GM23338 (cell line): Measurements from ENCODE around the gene OR1L6. TPM values are rescaled to one million over a fixed set of nuclear protein-coding genes. Genes with fewer than 3 reads are reported as not detected.

Experiments used
- EZH2phosphoT487 ChIP-seq: fragments of 200-600 bp; sonication (generic); IDR thresholded peaks from one replicate; pipeline ENCODE4 v1.8.1; 2018; ENCODE audit warnings: antibody characterized with exemption; ENCODE audit not compliant: unreplicated experiment
- NANOG ChIP-seq: IDR thresholded peaks from 2 replicates; pipeline ENCODE4 v1.6.1; 2016; ENCODE audit warnings: antibody characterized with exemption, borderline replicate concordance
- STAT1 ChIP-seq: IDR thresholded peaks from one replicate; pipeline ENCODE4 v1.6.1; 2016; ENCODE audit warnings: antibody characterized with exemption; ENCODE audit not compliant: unreplicated experiment
- ZNF462 ChIP-seq: fragments of 250-450 bp; sonication (Bioruptor Pico); IDR thresholded peaks from 2 replicates; pipeline ENCODE4 v1.5.0; 2020; ENCODE audit warnings: mild to moderate bottlenecking, moderate library complexity
- polyA plus RNA-seq: library from polyadenylated mRNA; unstranded; fragments of >200 nt; fragmentation: Nextera tagmentation; extraction: Ambion mirVana; gene quantifications from 2 replicates; pipeline ENCODE4 v1.2.1, GENCODE V29; 2016
- total RNA-seq: library from RNA; depleted of rRNA; stranded (reverse); fragments of >200 nt; shearing (Covaris generic); gene quantifications from 2 replicates; pipeline ENCODE4 v1.2.3, GENCODE V29; 2014
- TF ChIP-seq, protein P1 (sequence below): IDR thresholded peaks from one replicate; pipeline ENCODE4 v1.6.1; 2018; ENCODE audit warnings: antibody characterized with exemption; ENCODE audit not compliant: unreplicated experiment

Gene OR1L6
- total and polyA plus RNA-seq, 2 experiments from 2014 or later: not detected

- TF ChIP-seq ZNF462 (CRISPR knock-in tag): no peak
- no peak for TF ChIP-seq NANOG
- TF ChIP-seq, protein P1, sequence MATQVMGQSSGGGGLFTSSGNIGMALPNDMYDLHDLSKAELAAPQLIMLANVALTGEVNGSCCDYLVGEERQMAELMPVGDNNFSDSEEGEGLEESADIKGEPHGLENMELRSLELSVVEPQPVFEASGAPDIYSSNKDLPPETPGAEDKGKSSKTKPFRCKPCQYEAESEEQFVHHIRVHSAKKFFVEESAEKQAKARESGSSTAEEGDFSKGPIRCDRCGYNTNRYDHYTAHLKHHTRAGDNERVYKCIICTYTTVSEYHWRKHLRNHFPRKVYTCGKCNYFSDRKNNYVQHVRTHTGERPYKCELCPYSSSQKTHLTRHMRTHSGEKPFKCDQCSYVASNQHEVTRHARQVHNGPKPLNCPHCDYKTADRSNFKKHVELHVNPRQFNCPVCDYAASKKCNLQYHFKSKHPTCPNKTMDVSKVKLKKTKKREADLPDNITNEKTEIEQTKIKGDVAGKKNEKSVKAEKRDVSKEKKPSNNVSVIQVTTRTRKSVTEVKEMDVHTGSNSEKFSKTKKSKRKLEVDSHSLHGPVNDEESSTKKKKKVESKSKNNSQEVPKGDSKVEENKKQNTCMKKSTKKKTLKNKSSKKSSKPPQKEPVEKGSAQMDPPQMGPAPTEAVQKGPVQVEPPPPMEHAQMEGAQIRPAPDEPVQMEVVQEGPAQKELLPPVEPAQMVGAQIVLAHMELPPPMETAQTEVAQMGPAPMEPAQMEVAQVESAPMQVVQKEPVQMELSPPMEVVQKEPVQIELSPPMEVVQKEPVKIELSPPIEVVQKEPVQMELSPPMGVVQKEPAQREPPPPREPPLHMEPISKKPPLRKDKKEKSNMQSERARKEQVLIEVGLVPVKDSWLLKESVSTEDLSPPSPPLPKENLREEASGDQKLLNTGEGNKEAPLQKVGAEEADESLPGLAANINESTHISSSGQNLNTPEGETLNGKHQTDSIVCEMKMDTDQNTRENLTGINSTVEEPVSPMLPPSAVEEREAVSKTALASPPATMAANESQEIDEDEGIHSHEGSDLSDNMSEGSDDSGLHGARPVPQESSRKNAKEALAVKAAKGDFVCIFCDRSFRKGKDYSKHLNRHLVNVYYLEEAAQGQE: no peak
- no peak for TF ChIP-seq STAT1
- TF ChIP-seq EZH2phosphoT487: no peak
Observed at GRCh38 chr9:122777052-122777451, 34.9 kb downstream of the OR1L6 start (continued).
